NOMO-1 treated with dmso at 0.1 percent for 144 hours (cell line): ENCODE results near the gene JADE3.
A peak's percentile ranks its signal among the peaks of the same experiment; 100 is the strongest.
"Not testable (repeated sequence)": the region's sequence is repeated elsewhere in the genome, so short reads cannot be mapped to it uniquely, and the experiment has no call there.

ENCODE experiments used
- DNase-seq: peaks from one replicate; lab custom pipeline; 2025; ENCODE audit not compliant: unreplicated experiment; lab: John Stamatoyannopoulos, UW

Gene JADE3

GRCh38 chrX:46929439-46930261 lies 17.4 kb downstream of the JADE3 start:
- no peak for DNase-seq

DNA sequence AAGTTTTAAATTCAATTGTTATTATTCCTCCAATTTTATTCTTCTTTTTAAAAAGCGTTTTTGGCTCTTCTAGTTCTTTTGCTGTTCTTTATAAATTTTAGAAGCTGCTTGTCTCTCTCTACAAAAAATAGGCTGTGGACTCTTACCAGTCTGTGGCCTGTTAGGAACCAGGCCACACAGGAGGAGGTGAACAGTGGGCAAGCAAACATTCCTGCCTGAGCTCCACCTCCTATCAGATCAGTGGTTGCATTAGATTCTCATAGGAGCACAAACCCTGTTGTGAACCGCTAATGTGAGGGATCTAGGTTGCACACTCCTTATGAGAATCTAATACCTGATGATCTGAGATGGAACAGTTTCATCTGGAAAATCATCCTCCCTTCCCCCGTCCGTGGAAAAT lies 23.1 kb downstream of the JADE3 start:
- DNase-seq: no peak

- DNase-seq: no peak
Observed at GRCh38 chrX:46938589-46938988, 26.4 kb downstream of the JADE3 start.

DNA sequence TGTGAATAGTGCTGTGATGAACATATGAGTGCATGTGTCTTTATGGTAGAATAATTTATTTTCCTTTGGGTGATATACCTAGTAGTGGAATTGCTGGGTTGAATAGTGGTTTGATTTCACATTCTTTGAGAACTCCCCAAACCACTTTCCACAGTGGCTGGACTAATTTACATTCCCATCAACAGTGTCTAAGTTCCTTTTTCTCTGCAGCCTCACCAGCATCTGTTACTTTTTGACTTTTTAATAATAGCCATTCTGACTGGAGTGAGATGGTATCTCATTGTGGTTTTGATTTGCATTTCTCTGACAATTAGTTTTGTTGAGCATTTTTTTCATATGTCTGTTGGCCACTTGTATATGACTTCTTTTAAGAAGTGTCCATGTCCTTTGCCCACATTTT lies 29.1 kb downstream of the JADE3 start:
- no peak for DNase-seq

- no peak for DNase-seq
Observed at GRCh38 chrX:46953137-46953527, 40.9 kb downstream of the JADE3 start.

GRCh38 chrX:46953597-46953996 lies 41.4 kb downstream of the JADE3 start:
- peak; percentile 22 for DNase-seq

GRCh38 chrX:46954716-46955115 lies 42.5 kb downstream of the JADE3 start:
- DNase-seq: no peak

DNA sequence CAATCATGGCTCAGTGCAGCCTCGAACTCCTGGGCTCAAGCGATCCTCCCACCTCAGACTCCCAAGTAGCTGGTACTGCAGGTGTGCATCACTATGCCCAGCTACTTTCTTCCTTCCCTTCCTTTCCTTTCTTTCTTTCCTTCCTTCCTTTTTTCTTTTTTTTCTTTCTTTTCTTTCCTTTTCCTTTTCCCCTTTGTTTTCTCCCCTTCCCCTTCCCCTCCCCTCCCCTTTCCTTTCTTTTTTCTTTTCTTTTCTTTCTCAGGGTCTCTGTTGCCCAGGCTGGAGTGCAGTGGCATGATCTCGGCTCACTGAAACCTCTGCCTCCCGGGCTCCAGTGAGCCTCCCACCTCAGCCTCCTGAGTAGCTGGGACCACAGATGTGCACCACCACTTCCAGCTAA lies 44.4 kb downstream of the JADE3 start:
- not testable (repeated sequence) for DNase-seq

GRCh38 chrX:46957297-46957696 lies 45.1 kb downstream of the JADE3 start:
- DNase-seq: no peak

DNA sequence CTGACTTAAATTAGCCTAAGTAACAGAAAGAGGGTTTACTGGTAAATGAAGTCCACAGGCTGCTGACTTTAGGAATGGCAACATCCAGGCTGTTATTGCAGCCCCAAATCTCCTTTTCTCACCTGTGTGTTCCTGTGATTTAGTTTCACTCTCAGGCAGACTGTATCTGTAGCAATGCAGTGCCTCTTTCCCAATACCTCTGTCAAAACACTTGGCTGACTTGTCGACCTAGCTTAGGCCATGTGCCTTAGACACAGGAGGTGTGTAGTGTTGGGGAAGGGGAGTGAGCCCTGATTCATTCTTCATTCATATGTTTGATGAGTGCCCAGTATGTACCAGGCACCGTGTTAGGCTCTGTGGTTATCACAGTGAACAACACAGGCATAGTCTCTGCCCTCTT lies 46.9 kb downstream of the JADE3 start:
- no peak for DNase-seq

GRCh38 chrX:46959985-46960700 lies 47.9 kb downstream of the JADE3 start:
- DNase-seq: no peak

- no peak for DNase-seq
Observed at GRCh38 chrX:46961097-46961496, 48.9 kb downstream of the JADE3 start.

DNA sequence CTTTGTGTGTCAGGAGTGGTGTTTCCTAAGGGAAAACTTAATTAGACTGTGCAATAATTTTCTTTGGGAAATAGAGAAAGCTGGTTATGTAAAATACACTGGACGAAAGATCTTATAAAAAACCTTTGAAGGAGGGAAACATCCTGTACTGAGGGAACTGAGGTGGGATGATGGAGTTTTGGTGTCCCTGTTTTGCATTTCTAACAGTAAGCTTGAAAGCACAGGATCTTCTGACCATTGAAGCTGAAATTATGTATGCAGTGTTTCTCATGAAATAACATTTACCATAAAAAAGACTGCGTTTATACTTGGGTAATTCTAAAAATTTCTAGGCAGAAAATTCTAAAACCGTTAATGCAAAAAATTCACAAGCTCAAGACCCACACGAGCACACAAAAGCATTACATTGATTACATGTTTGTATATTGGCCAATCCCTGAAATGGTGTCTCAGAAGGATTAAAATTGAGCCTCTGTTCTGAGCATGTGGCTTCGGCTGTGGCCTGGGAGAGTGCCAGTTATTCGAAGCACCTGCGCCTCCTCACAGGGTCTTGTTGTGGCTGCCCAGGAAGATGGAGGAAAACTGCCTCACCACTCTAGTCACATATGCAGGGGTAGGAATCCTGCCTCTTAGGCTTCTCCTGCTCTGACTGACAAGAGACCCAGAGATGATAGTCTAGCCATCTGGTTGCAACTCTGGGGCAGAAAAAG lies 49.5 kb downstream of the JADE3 start:
- no peak for DNase-seq

GRCh38 chrX:46965125-46965758 lies 53.0 kb downstream of the JADE3 start:
- DNase-seq: no peak

- DNase-seq: no peak
Observed at GRCh38 chrX:46967547-46967946, 55.3 kb downstream of the JADE3 start.

GRCh38 chrX:46977046-46977445 lies 64.8 kb downstream of the JADE3 start:
- DNase-seq: not testable (repeated sequence)

DNA sequence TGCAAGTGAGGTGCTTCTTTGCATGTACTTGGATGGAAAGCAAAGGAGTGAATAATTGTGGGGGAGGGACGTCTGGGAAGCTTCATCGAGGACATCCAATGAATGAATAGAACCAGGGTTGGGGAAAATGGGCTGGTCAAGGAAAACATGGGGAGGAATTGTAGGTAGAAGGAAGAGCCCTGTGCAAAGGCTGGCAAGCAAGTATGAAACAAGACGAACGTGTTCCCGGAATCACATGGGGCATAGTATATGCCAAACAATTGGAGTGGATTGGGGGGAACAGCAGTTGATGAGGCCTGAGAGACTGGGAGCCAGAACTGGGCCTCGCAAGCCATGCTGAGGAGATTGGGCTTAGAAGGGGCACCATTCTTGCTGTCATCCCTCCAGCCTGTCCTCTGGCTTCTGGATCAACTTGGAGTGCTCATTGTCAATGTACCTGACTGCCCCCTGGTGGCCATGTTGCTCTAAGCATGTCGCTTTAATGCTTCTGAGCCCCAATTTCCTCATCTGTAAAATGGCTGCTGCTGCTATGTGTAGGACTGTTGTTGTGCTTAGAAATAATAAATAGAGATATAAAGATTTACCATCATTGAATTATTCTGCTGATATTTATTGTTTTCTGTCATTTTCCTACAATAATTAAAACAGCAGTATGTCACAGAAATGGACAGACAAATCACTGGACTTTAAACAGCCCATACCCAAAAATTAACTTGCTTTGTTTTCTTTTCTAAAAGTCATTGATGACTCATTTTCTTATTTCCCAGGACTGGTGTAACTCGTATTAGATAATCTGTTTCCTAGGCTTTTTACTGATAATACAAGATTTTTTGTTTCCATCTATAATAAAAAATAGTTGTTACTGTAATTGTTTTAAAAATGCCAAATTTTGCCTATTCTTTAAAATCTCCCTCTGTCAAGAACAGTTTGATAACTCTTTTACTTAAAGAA lies 66.4 kb downstream of the JADE3 start:
- peak; percentile 8 for DNase-seq

DNA sequence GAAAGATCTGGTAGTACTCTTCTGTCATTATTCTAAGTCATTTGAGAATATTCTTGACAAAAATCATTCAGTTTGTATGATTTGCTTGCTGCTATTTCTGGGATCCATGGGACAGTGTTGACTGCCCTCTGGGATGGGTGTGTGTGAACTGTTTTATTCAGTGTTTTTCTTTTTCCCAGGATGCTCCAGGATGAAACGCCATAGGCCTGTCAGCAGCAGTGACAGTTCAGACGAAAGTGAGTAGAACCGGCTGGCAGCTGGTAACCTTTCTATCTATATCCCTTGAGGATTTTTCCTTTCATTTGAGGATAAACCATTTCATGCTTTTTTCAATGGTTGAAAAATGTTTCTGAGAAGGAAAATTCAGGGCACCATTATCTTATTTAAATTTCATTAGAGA lies 72.5 kb downstream of the JADE3 start:
- DNase-seq: no peak

DNA sequence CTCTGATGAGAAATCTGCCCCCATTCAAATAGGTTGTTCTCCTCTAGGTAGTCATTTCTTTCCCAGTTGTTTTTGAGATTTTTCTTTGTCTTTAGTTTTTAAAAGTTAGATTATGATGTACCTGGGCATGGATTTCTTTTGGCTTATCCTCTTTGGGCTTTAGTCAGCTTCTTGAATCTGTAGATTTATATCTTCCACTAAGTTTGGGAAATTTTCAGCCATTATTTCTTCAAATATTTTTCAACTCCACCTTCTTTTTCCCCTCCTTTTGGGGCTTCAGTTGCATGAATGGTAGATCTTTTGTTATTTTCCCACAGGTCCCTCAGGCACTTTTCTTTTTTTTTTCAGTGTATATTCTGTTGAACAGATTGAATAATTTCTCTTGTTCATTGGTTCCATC lies 77.3 kb downstream of the JADE3 start:
- no peak for DNase-seq

DNA sequence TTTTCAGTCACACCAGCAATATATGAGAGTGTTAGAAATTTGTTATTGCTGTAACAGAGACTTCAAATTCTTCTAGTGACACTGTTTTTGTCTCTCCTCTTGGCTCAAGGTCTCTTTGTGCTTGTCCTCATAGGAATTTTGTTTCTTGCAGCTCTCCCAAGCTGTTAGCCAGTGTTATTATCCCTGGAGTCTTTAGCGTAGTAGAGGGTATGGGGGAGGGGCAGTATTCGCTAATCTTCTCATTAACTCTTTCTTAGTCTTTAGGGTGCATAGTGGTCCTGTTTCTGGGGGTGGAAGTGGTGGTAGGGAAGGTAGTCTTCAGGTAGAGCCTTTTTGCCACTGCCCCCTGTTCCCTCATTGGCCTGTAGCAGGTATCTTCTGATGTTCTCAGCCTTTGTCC lies 79.4 kb downstream of the JADE3 start:
- DNase-seq: no peak
